ENCODE data around the gene BPIFA2. TPM values are rescaled to one million over a fixed set of nuclear protein-coding genes. Genes with fewer than 3 reads are reported as not detected.
"Not testable (repeated sequence)": the region's sequence is repeated elsewhere in the genome, so short reads cannot be mapped to it uniquely, and the experiment has no call there.

The BPIFA2 gene
- total RNA-seq, 2 experiments from 2014 or later: not detected

GRCh38 chr20:33165416-33166055 is 2.4 kb upstream of the BPIFA2 start:
- Mint-ChIP-seq H3K27me3 (no peaks in the 10 kb centered on the region), H3K4me1 (no peaks in the 10 kb centered on the region), H3K27ac (no peak overlapping the region), H3K4me3 (no peak overlapping the region), H3K9me3 (peaks cover 11% of the 10 kb centered on the region), H3K36me3 (ENCODE audit: low read depth) (no peaks in the 10 kb centered on the region)
- CTCF ChIA-PET: no interaction called here
- no peak for DNase-seq
- POLR2A ChIA-PET: no interaction called here

DNA sequence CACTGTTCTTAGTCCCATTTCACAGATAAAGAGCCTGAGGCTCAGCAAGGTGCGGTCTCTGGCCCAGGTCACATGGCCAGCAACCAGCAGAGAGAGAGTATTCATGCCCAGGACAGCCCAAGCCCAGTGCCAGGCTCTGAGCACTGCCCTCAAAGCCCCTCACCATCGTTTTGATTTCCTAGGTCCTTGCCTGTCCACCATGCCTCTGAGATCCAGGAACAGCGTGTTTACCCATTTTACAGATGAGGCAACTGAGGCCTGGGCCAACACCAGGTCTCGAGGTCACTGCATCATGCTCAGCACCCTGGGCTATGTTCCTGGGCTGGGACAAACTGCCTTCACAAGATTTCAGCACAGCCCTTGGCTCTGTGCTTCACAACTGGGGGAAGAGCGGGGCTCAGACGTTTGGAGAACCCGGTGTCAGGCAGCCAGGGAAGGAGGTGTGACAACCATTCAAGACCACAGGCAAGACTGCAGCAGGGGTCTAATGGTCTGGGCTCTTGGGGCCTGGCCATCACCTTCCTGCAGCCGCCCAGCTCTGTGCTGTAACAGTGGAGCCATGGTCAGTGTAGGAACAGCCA is 1.3 kb upstream of the BPIFA2 start:
- CTCF ChIA-PET: no interaction called here
- POLR2A ChIA-PET: no interaction called here
- Mint-ChIP-seq H3K27ac (no peak overlapping the region), H3K27me3 (no peaks in the 10 kb centered on the region), H3K4me3 (no peak overlapping the region), H3K36me3 (ENCODE audit: low read depth) (no peaks in the 10 kb centered on the region), H3K9me3 (peaks cover 13% of the 10 kb centered on the region), H3K4me1 (no peaks in the 10 kb centered on the region)
- no peak for DNase-seq

GRCh38 chr20:33169176-33169794 is 1.3 kb downstream of the BPIFA2 start:
- Mint-ChIP-seq H3K27me3 (no peaks in the 10 kb centered on the region), H3K9me3 (peaks cover 13% of the 10 kb centered on the region), H3K27ac (no peak overlapping the region), H3K36me3 (ENCODE audit: low read depth) (no peaks in the 10 kb centered on the region), H3K4me1 (no peaks in the 10 kb centered on the region), H3K4me3 (no peak overlapping the region)
- CTCF ChIA-PET: interaction anchor here (0.6 to 1.5 kb wide), 3 partner anchors 18 to 293 kb away, joined by 3 read pairs; no protein-coding TSS in a partner anchor
- no peak for DNase-seq
- POLR2A ChIA-PET: no interaction called here

DNA sequence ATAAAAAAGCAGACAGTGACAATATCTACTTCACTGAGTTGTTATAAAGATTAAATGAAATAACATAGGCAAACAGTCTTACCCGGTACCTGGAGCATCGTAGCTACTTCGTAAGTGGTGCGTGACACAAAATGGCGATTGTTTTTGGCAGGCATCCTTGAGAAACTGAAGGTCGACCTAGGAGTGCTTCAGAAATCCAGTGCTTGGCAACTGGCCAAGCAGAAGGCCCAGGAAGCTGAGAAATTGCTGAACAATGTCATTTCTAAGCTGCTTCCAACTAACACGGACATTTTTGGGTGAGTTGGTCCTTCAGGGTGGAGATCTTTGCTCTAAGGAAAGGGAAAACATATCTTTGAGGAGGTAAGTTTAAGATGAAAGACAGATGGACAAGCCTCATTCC is 4.8 kb downstream of the BPIFA2 start:
- ChIA-PET POLR2A (no interaction called here), CTCF (no interaction called here)
- H3K36me3 Mint-ChIP-seq (ENCODE audit: low read depth): no peaks in the 10 kb centered on the region
- no peak for DNase-seq
- no peaks in the 10 kb centered on the region for H3K4me1 Mint-ChIP-seq
- no peak overlapping the region for H3K4me3 Mint-ChIP-seq
- no peaks in the 10 kb centered on the region for H3K27me3 Mint-ChIP-seq
- H3K27ac Mint-ChIP-seq: no peak overlapping the region
- H3K9me3 Mint-ChIP-seq: peaks cover 13% of the 10 kb centered on the region

GRCh38 chr20:33175123-33175522 is 7.2 kb downstream of the BPIFA2 start:
- peaks cover 2% of the 10 kb centered on the region for H3K9me3 Mint-ChIP-seq
- H3K4me1 Mint-ChIP-seq: no peaks in the 10 kb centered on the region
- CTCF ChIA-PET: interaction anchor here (0.7 to 1.2 kb wide), 3 partner anchors 55 to 117 kb away, joined by 3 to 4 read pairs (median 3); no protein-coding TSS in a partner anchor
- no peak overlapping the region for H3K4me3 Mint-ChIP-seq
- no peak overlapping the region for H3K27ac Mint-ChIP-seq
- DNase-seq: no peak
- H3K36me3 Mint-ChIP-seq (ENCODE audit: low read depth): no peaks in the 10 kb centered on the region
- POLR2A ChIA-PET: no interaction called here
- H3K27me3 Mint-ChIP-seq: no peaks in the 10 kb centered on the region

- Mint-ChIP-seq H3K27ac (no peak overlapping the region), H3K27me3 (no peaks in the 10 kb centered on the region), H3K4me1 (no peaks in the 10 kb centered on the region), H3K9me3 (no peaks in the 10 kb centered on the region), H3K4me3 (no peak overlapping the region), H3K36me3 (ENCODE audit: low read depth) (no peaks in the 10 kb centered on the region)
- POLR2A ChIA-PET: no interaction called here
- CTCF ChIA-PET: interaction anchor here (1.2 kb wide), 1 partner anchor 116 kb away, joined by 3 read pairs; no protein-coding TSS in a partner anchor
- DNase-seq: no peak
These were observed 8.1 kb downstream of the BPIFA2 start for GRCh38 chr20:33176101-33176500.

- POLR2A ChIA-PET: no interaction called here
- CTCF ChIA-PET: no interaction called here
- no peaks in the 10 kb centered on the region for H3K4me1 Mint-ChIP-seq
- no peak overlapping the region for H3K4me3 Mint-ChIP-seq
- DNase-seq: no peak
- H3K27ac Mint-ChIP-seq: no peak overlapping the region
- H3K36me3 Mint-ChIP-seq (ENCODE audit: low read depth): no peaks in the 10 kb centered on the region
- no peaks in the 10 kb centered on the region for H3K27me3 Mint-ChIP-seq
- H3K9me3 Mint-ChIP-seq: no peaks in the 10 kb centered on the region
These were observed 9.9 kb downstream of the BPIFA2 start for GRCh38 chr20:33177866-33178265.

DNA sequence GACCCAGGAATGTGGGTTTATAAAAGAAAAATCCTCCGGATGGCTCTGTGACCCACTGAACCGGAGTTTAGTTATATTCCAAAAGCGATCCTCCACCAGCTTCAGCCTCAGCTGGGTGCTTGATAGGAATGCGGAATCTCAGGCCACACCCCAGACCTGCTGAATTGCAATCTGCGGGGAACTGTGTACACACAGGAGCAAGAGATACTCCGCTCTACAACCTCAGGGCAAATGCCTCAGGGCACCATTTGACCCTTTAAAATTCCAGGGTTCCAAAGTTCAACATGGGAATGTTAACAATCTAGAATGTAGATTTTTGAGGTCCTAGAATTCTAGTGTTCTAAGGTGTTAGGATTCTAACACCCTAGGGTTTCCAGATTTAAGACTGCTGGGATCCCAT is 10.8 kb downstream of the BPIFA2 start:
- H3K36me3 Mint-ChIP-seq (ENCODE audit: low read depth): no peaks in the 10 kb centered on the region
- ChIA-PET CTCF (no interaction called here), POLR2A (no interaction called here)
- H3K27me3 Mint-ChIP-seq: no peaks in the 10 kb centered on the region
- no peak for DNase-seq
- no peaks in the 10 kb centered on the region for H3K9me3 Mint-ChIP-seq
- H3K27ac Mint-ChIP-seq: no peak overlapping the region
- no peak overlapping the region for H3K4me3 Mint-ChIP-seq
- no peaks in the 10 kb centered on the region for H3K4me1 Mint-ChIP-seq

GRCh38 chr20:33180169-33180568 is 12.2 kb downstream of the BPIFA2 start:
- POLR2A ChIA-PET: no interaction called here
- CTCF ChIA-PET: no interaction called here
- H3K4me1 Mint-ChIP-seq: no peaks in the 10 kb centered on the region

DNA sequence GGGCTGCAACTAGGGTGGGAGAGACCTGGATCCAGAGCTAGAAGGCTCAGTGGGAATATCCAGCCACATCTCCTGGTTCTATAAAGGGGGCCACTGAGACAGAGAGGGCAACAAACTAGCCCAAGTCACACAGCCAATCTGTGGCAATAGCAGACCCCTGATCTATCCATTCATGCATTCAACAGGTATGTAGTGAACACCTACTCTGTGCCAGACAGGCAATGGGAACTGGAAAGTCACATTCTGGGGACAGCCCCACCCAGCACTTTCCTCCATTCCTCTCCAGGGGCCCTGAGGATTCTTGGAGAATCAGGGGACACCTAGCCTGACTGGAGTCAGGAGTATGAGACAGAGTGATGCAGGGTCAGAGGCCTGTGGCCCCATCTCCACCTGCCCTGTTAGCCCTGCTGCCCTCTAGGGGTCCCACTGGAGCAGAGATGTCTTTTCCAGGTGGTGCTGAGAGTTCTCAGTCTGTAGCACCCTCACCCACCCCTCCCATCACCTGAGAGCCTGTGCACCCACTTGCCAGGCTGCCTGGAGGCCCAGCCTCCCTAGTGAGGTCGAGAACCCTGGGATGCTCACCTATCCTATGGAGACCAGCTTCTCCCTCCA is 13.6 kb downstream of the BPIFA2 start:
- no peaks in the 10 kb centered on the region for H3K4me1 Mint-ChIP-seq
- DNase-seq: no peak
- H3K27me3 Mint-ChIP-seq: no peaks in the 10 kb centered on the region
- H3K27ac Mint-ChIP-seq: no peak overlapping the region
- no peaks in the 10 kb centered on the region for H3K36me3 Mint-ChIP-seq (ENCODE audit: low read depth)
- no peaks in the 10 kb centered on the region for H3K9me3 Mint-ChIP-seq
- ChIA-PET CTCF (no interaction called here), POLR2A (no interaction called here)
- H3K4me3 Mint-ChIP-seq: no peak overlapping the region

More at GRCh38 chr20:33180169-33180568, 12.2 kb downstream of the BPIFA2 start:
- H3K36me3 Mint-ChIP-seq (ENCODE audit: low read depth): no peaks in the 10 kb centered on the region
- no peak overlapping the region for H3K27ac Mint-ChIP-seq
- H3K4me3 Mint-ChIP-seq: no peak overlapping the region
- no peaks in the 10 kb centered on the region for H3K9me3 Mint-ChIP-seq
- no peak for DNase-seq
- H3K27me3 Mint-ChIP-seq: no peaks in the 10 kb centered on the region

GRCh38 chr20:33183312-33183711 is 15.4 kb downstream of the BPIFA2 start:
- DNase-seq: no peak
- ChIA-PET CTCF (no interaction called here), POLR2A (no interaction called here)
- H3K36me3 Mint-ChIP-seq (ENCODE audit: low read depth): no peaks in the 10 kb centered on the region
- no peaks in the 10 kb centered on the region for H3K27me3 Mint-ChIP-seq
- H3K4me3 Mint-ChIP-seq: no peak overlapping the region
- no peaks in the 10 kb centered on the region for H3K4me1 Mint-ChIP-seq
- no peaks in the 10 kb centered on the region for H3K9me3 Mint-ChIP-seq
- H3K27ac Mint-ChIP-seq: no peak overlapping the region

DNA sequence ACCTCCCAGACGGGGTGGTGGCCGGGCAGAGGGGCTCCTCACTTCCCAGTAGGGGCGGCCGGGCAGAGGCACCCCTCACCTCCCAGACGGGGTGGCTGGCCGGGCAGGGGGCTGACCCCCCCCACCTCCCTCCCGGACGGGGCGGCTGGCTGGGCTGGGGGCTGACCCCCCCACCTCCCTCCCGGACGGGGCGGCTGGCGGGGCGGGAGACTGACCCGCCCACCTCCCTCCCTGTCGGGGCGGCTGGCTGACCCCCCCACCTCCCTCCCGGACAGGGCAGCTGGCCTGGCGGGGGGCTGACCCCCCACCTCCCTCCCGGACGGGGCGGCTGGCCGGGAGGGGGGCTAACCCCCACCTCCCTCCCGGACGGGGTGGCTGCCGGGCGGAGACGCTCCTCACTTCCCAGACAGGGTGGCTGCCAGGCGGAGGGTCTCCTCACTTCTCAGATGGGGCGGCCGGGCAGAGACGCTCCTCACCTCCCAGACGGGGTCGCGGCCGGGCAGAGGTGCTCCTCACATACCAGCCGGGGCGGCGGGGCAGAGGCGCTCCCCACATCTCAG is 17.2 kb downstream of the BPIFA2 start:
- POLR2A ChIA-PET; H3K4me3 Mint-ChIP-seq; DNase-seq; H3K36me3 Mint-ChIP-seq (ENCODE audit: low read depth); H3K27me3 Mint-ChIP-seq; CTCF ChIA-PET; H3K9me3 Mint-ChIP-seq; H3K27ac Mint-ChIP-seq; H3K4me1 Mint-ChIP-seq: not testable (repeated sequence)

DNA sequence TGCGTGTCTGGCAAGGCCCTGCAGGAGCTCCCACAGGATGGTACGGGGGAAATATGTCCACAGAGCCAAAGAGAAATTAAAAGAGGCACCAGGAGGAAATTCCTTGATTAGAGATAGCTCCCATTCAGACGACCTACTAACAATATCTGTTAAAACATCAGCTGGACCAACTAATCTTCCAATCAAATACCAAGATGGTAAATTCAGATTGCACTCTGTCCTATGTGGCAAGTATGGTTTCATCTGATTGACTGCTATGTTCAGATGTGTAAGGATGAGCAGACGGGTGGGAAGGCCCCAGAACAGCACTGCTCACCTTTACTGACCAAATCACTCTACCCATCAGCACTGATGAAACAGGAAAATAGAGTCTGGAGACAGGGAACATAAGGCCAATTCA is 19.5 kb downstream of the BPIFA2 start:
- ChIA-PET CTCF (no interaction called here), POLR2A (no interaction called here)
- Mint-ChIP-seq H3K27me3 (peaks cover 6% of the 10 kb centered on the region), H3K4me1 (no peaks in the 10 kb centered on the region), H3K4me3 (no peak overlapping the region), H3K36me3 (ENCODE audit: low read depth) (no peaks in the 10 kb centered on the region), H3K9me3 (no peaks in the 10 kb centered on the region), H3K27ac (no peak overlapping the region)
- DNase-seq: no peak

Data from activated CD4-positive, alpha-beta memory T cell treated with anti-CD3 and anti-CD28 coated beads, Interleukin-2, amount 10 ng/mL, durations not matched to agents 7 days and 5 days (primary cell).